ENCODE measurements around the gene FOXD2.
A peak's percentile ranks its signal among the peaks of the same experiment; 100 is the strongest.

The FOXD2 gene

GRCh38 chr1:47437447-47438164, at the start of gene FOXD2:
Gene FOXD2, plus strand, starts transcription at chr1:47438044. Its CDS starts 92 bp downstream, at chr1:47438136.
- Histone ChIP-seq H3K27me3 (ENCODE audit: control insufficient read depth in 1 of 2, insufficient read depth in 2 of 2, low read length in 2 of 2) (peaks cover 26 to 52% of the 10 kb centered on the region in 2 donors), H3K4me1 (ENCODE audit: control insufficient read depth in 1 of 2, insufficient read depth in 2 of 2, low read length in 2 of 2) (peaks cover 20 to 23% of the 10 kb centered on the region in 2 donors), H3K9me3 (ENCODE audit: control insufficient read depth in 1 of 2, low read length in 2 of 2) (no peaks in the 10 kb centered on the region), H3K9ac (ENCODE audit: low read depth in 1 of 2, low read length in 2 of 2) (peak within 1 kb of the TSS; percentile 34 to 81), H3K27ac (ENCODE audit: low read depth, low read length) (peak within 1 kb of the TSS; percentile 89), H3K4me3 (ENCODE audit: low read depth in 1 of 2, low read length in 2 of 2) (peak within 1 kb of the TSS; percentile 59 to 63), H3K36me3 (ENCODE audit: control insufficient read depth in 1 of 2, insufficient read depth in 2 of 2, low read length in 2 of 2) (no peaks in the 10 kb centered on the region)

- no peak overlapping the region for H3K27ac ChIP-seq (ENCODE audit: low read depth, low read length)
- H3K9me3 ChIP-seq (ENCODE audit: control insufficient read depth in 1 of 2, low read length in 2 of 2), result no peaks in the 10 kb centered on the region
Observed at GRCh38 chr1:47388891-47389238, 49.0 kb upstream of the FOXD2 start.

GRCh38 chr1:47389731-47390130, 48.1 kb upstream of the FOXD2 start:
- Histone ChIP-seq H3K36me3 (ENCODE audit: control insufficient read depth in 1 of 2, insufficient read depth in 2 of 2, low read length in 2 of 2) (no peaks in the 10 kb centered on the region), H3K4me3 (ENCODE audit: low read depth in 1 of 2, low read length in 2 of 2) (no peak overlapping the region), H3K27ac (ENCODE audit: low read depth, low read length) (no peak overlapping the region), H3K9me3 (ENCODE audit: control insufficient read depth in 1 of 2, low read length in 2 of 2) (no peaks in the 10 kb centered on the region), H3K4me1 (ENCODE audit: control insufficient read depth in 1 of 2, insufficient read depth in 2 of 2, low read length in 2 of 2) (peaks cover 6 to 18% of the 10 kb centered on the region in 2 donors), H3K27me3 (ENCODE audit: control insufficient read depth in 1 of 2, insufficient read depth in 2 of 2, low read length in 2 of 2) (peaks cover 0 to 3% of the 10 kb centered on the region in 2 donors), H3K9ac (ENCODE audit: low read depth in 1 of 2, low read length in 2 of 2) (no peak overlapping the region)

More at GRCh38 chr1:47388891-47389238, 49.0 kb upstream of the FOXD2 start:
- peaks cover 6 to 18% of the 10 kb centered on the region in 2 donors for H3K4me1 ChIP-seq (ENCODE audit: control insufficient read depth in 1 of 2, insufficient read depth in 2 of 2, low read length in 2 of 2)
- no peak overlapping the region for H3K9ac ChIP-seq (ENCODE audit: low read depth in 1 of 2, low read length in 2 of 2)
- H3K27me3 ChIP-seq (ENCODE audit: control insufficient read depth in 1 of 2, insufficient read depth in 2 of 2, low read length in 2 of 2), result peaks cover 0 to 3% of the 10 kb centered on the region in 2 donors
- H3K4me3 ChIP-seq (ENCODE audit: low read depth in 1 of 2, low read length in 2 of 2), result no peak overlapping the region
- no peaks in the 10 kb centered on the region for H3K36me3 ChIP-seq (ENCODE audit: control insufficient read depth in 1 of 2, insufficient read depth in 2 of 2, low read length in 2 of 2)

DNA sequence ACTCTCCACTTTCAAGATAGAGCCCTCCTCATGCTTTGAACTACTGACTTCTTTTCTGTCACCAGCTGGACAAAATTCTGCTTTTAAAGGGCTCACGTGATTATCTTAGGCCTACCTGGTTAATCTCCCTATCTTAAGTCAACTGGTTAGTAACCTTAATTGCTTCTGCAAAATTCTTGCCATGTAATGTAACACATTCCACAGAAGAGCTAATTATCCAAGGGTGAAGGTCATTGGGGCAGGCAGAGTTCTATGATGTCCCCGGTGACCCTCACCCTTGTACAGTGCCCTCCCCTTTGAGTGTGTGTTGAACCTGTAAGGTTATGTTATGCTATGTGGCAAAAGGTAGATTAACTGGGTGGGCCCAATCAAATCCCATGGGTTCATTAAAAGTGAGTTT, 47.0 kb upstream of the FOXD2 start:
- Histone ChIP-seq H3K4me3 (ENCODE audit: low read depth in 1 of 2, low read length in 2 of 2) (no peak overlapping the region), H3K4me1 (ENCODE audit: control insufficient read depth in 1 of 2, insufficient read depth in 2 of 2, low read length in 2 of 2) (peaks cover 6 to 18% of the 10 kb centered on the region in 2 donors), H3K27ac (ENCODE audit: low read depth, low read length) (no peak overlapping the region), H3K9me3 (ENCODE audit: control insufficient read depth in 1 of 2, low read length in 2 of 2) (no peaks in the 10 kb centered on the region), H3K36me3 (ENCODE audit: control insufficient read depth in 1 of 2, insufficient read depth in 2 of 2, low read length in 2 of 2) (no peaks in the 10 kb centered on the region), H3K9ac (ENCODE audit: low read depth in 1 of 2, low read length in 2 of 2) (no peak overlapping the region), H3K27me3 (ENCODE audit: control insufficient read depth in 1 of 2, insufficient read depth in 2 of 2, low read length in 2 of 2) (peaks cover 3 to 5% of the 10 kb centered on the region in 2 donors)

- Histone ChIP-seq H3K9me3 (ENCODE audit: control insufficient read depth in 1 of 2, low read length in 2 of 2) (no peaks in the 10 kb centered on the region), H3K36me3 (ENCODE audit: control insufficient read depth in 1 of 2, insufficient read depth in 2 of 2, low read length in 2 of 2) (no peaks in the 10 kb centered on the region), H3K4me3 (ENCODE audit: low read depth in 1 of 2, low read length in 2 of 2) (no peak overlapping the region), H3K27ac (ENCODE audit: low read depth, low read length) (no peak overlapping the region), H3K27me3 (ENCODE audit: control insufficient read depth in 1 of 2, insufficient read depth in 2 of 2, low read length in 2 of 2) (peaks cover 5% of the 10 kb centered on the region in 2 donors), H3K9ac (ENCODE audit: low read depth in 1 of 2, low read length in 2 of 2) (no peak overlapping the region), H3K4me1 (ENCODE audit: control insufficient read depth in 1 of 2, insufficient read depth in 2 of 2, low read length in 2 of 2) (peaks cover 6 to 18% of the 10 kb centered on the region in 2 donors)
Observed at GRCh38 chr1:47393141-47393540, 44.7 kb upstream of the FOXD2 start.

GRCh38 chr1:47395433-47395832, 42.4 kb upstream of the FOXD2 start:
- no peak overlapping the region for H3K9ac ChIP-seq (ENCODE audit: low read depth in 1 of 2, low read length in 2 of 2)
- peaks cover 5% of the 10 kb centered on the region in 2 donors for H3K27me3 ChIP-seq (ENCODE audit: control insufficient read depth in 1 of 2, insufficient read depth in 2 of 2, low read length in 2 of 2)
- H3K27ac ChIP-seq (ENCODE audit: low read depth, low read length), result no peak overlapping the region
- H3K9me3 ChIP-seq (ENCODE audit: control insufficient read depth in 1 of 2, low read length in 2 of 2), result no peaks in the 10 kb centered on the region
- H3K36me3 ChIP-seq (ENCODE audit: control insufficient read depth in 1 of 2, insufficient read depth in 2 of 2, low read length in 2 of 2), result no peaks in the 10 kb centered on the region
- peaks cover 5 to 6% of the 10 kb centered on the region in 2 donors for H3K4me1 ChIP-seq (ENCODE audit: control insufficient read depth in 1 of 2, insufficient read depth in 2 of 2, low read length in 2 of 2)
- H3K4me3 ChIP-seq (ENCODE audit: low read depth in 1 of 2, low read length in 2 of 2), result no peak overlapping the region

DNA sequence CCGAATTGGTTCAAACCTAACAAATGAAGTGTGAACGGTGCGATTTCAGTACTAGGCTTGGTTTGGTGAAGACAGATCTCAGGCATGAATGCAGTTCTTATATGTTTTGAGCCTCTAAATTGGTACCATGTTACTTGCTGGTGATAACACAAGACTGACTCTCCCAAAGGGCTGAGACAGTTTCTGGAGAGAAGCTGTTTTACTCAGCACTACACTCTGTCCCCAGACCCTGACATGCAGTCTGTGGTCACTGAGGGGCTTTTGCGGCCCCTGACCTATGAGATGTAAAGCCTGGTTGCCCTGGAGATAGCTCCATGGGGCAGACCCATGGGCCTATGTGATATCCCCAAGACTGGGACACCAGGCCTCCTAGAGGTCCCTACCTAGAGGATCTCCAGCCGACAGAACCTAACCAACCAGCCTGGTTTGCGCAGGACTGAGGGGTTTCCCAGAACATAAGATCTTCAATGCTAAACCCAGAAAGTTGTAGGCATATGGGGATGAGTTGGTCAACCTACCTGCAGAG, 41.1 kb upstream of the FOXD2 start:
- no peak overlapping the region for H3K9ac ChIP-seq (ENCODE audit: low read depth in 1 of 2, low read length in 2 of 2)
- H3K4me1 ChIP-seq (ENCODE audit: control insufficient read depth in 1 of 2, insufficient read depth in 2 of 2, low read length in 2 of 2), result peaks cover 5 to 7% of the 10 kb centered on the region in 2 donors
- no peaks in the 10 kb centered on the region for H3K36me3 ChIP-seq (ENCODE audit: control insufficient read depth in 1 of 2, insufficient read depth in 2 of 2, low read length in 2 of 2)
- H3K4me3 ChIP-seq (ENCODE audit: low read depth in 1 of 2, low read length in 2 of 2), result no peak overlapping the region
- no peak overlapping the region for H3K27ac ChIP-seq (ENCODE audit: low read depth, low read length)
- peaks cover 3 to 5% of the 10 kb centered on the region in 2 donors for H3K27me3 ChIP-seq (ENCODE audit: control insufficient read depth in 1 of 2, insufficient read depth in 2 of 2, low read length in 2 of 2)
- H3K9me3 ChIP-seq (ENCODE audit: control insufficient read depth in 1 of 2, low read length in 2 of 2), result no peaks in the 10 kb centered on the region

DNA sequence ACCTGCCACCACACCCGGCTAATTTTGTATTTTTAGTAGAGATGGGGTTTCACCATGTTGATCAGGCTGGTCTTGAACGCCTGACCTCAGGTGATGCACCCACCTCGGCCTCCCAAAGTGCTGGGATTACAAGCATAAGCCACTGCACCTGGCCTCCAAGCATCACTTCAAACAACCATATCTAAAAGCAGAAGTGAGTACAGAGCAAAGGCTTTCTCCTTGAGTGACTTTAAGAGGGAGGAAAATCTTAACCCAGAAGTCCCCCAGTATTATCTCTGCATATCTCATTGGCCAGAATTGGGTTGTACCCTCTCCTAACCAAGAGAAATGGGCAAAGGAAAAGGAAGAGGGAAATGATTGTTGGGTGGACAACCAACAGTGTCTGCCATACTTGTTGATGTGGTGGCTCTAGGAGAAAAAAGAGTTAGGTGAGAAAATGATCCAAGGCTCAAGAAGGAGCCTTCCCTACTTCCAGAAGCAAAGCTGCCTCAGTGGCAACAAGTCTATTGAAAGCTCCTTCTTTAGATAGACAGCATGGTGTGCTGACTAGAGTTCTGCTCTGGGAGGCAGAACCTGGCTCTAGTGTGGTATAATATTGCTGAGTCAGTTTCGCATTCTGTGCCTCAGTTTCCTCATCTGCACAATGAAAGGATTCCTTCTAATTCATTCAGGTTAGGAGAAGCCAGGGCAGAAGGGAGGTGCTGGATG, 38.6 kb upstream of the FOXD2 start:
- Histone ChIP-seq H3K27me3 (ENCODE audit: control insufficient read depth in 1 of 2, insufficient read depth in 2 of 2, low read length in 2 of 2) (peaks cover 3 to 5% of the 10 kb centered on the region in 2 donors), H3K4me3 (ENCODE audit: low read depth in 1 of 2, low read length in 2 of 2) (no peak overlapping the region), H3K36me3 (ENCODE audit: control insufficient read depth in 1 of 2, insufficient read depth in 2 of 2, low read length in 2 of 2) (no peaks in the 10 kb centered on the region), H3K27ac (ENCODE audit: low read depth, low read length) (no peak overlapping the region), H3K9me3 (ENCODE audit: control insufficient read depth in 1 of 2, low read length in 2 of 2) (no peaks in the 10 kb centered on the region), H3K9ac (ENCODE audit: low read depth in 1 of 2, low read length in 2 of 2) (no peak overlapping the region), H3K4me1 (ENCODE audit: control insufficient read depth in 1 of 2, insufficient read depth in 2 of 2, low read length in 2 of 2) (peaks cover 8 to 11% of the 10 kb centered on the region in 2 donors)

DNA sequence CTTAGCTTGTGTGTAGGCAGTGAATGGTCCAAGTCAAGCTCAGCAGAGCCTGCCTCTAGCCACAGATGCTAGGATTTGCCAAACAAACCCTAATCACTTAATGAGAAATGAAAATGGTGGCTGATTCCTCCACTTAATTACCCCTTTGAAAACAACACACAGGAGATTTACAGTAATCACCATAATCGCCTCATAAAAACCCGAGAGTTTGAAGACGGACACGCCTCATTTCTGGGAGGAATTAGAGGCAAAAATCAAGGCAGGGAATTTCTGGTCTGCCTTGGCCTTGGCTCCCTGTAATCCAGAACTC, 38.0 kb upstream of the FOXD2 start:
- Histone ChIP-seq H3K9ac (ENCODE audit: low read depth in 1 of 2, low read length in 2 of 2) (no peak overlapping the region), H3K4me3 (ENCODE audit: low read depth in 1 of 2, low read length in 2 of 2) (no peak overlapping the region), H3K4me1 (ENCODE audit: control insufficient read depth in 1 of 2, insufficient read depth in 2 of 2, low read length in 2 of 2) (peaks cover 8 to 11% of the 10 kb centered on the region in 2 donors), H3K36me3 (ENCODE audit: control insufficient read depth in 1 of 2, insufficient read depth in 2 of 2, low read length in 2 of 2) (no peaks in the 10 kb centered on the region), H3K9me3 (ENCODE audit: control insufficient read depth in 1 of 2, low read length in 2 of 2) (no peaks in the 10 kb centered on the region), H3K27ac (ENCODE audit: low read depth, low read length) (no peak overlapping the region), H3K27me3 (ENCODE audit: control insufficient read depth in 1 of 2, insufficient read depth in 2 of 2, low read length in 2 of 2) (peaks cover 3 to 5% of the 10 kb centered on the region in 2 donors)

DNA sequence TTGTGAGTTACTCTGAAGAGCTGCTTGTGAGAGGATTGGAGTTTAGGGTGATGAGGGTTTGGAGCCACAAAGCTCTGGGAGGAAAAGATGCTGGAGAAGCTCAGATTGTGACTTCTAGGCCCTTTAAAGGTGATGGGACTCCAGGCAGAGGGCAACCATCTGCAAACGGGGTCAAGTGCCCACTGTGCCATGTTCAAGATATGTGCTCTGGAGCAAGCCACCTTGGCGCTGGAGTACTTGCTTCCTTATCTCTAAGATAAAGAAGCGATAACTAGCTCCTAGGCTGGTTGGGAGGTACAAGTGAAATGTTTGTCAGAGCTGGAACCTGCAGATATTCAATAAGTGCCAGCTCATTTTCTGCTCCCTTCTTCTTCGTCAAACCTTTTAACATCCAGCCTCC, 36.1 kb upstream of the FOXD2 start:
- Histone ChIP-seq H3K27ac (ENCODE audit: low read depth, low read length) (no peak overlapping the region), H3K27me3 (ENCODE audit: control insufficient read depth in 1 of 2, insufficient read depth in 2 of 2, low read length in 2 of 2) (peaks cover 3% of the 10 kb centered on the region in 2 donors), H3K4me1 (ENCODE audit: control insufficient read depth in 1 of 2, insufficient read depth in 2 of 2, low read length in 2 of 2) (peaks cover 8 to 11% of the 10 kb centered on the region in 2 donors), H3K9me3 (ENCODE audit: control insufficient read depth in 1 of 2, low read length in 2 of 2) (no peaks in the 10 kb centered on the region), H3K4me3 (ENCODE audit: low read depth in 1 of 2, low read length in 2 of 2) (no peak overlapping the region), H3K36me3 (ENCODE audit: control insufficient read depth in 1 of 2, insufficient read depth in 2 of 2, low read length in 2 of 2) (no peaks in the 10 kb centered on the region), H3K9ac (ENCODE audit: low read depth in 1 of 2, low read length in 2 of 2) (no peak overlapping the region)
